GM19372 (cell line): Measurements from ENCODE around the gene HCK.
"Not testable (repeated sequence)": the region's sequence is repeated elsewhere in the genome, so short reads cannot be mapped to it uniquely, and the experiment has no call there.

Experiments used
- ATAC-seq: cut with Tn5 transposase; IDR thresholded peaks from one replicate; pipeline ENCODE4 v1.9.1; 2021; ENCODE audit warnings: mild to moderate bottlenecking, low read depth, moderate library complexity; ENCODE audit not compliant: unreplicated experiment

The HCK gene

GRCh38 chr20:32089637-32090362, 37.8 kb downstream of the HCK start:
- ATAC-seq: no peak

GRCh38 chr20:32091888-32092346, 39.9 kb downstream of the HCK start:
- peak; percentile 54 for ATAC-seq

GRCh38 chr20:32098786-32099185, 46.7 kb downstream of the HCK start:
- ATAC-seq: no peak

GRCh38 chr20:32108814-32109391, 56.9 kb downstream of the HCK start:
- no peak for ATAC-seq

GRCh38 chr20:32109392-32110172, 57.5 kb downstream of the HCK start, which contains the start of gene TM9SF4:
TSS of gene TM9SF4 (plus strand) at chr20:32109714. CDS start at chr20:32109741, 27 bp downstream.
- ATAC-seq: peak; percentile 81

GRCh38 chr20:32110173-32110704, 58.2 kb downstream of the HCK start:
- no peak for ATAC-seq

- no peak for ATAC-seq
Measured at GRCh38 chr20:32110727-32111126, 58.7 kb downstream of the HCK start.

GRCh38 chr20:32111156-32111686, 59.2 kb downstream of the HCK start:
- no peak for ATAC-seq

GRCh38 chr20:32111753-32112152, 59.7 kb downstream of the HCK start:
- no peak for ATAC-seq

GRCh38 chr20:32112841-32113240, 60.8 kb downstream of the HCK start:
- no peak for ATAC-seq

- ATAC-seq: no peak
Measured at GRCh38 chr20:32113591-32114260, 61.7 kb downstream of the HCK start.

- no peak for ATAC-seq
Measured at GRCh38 chr20:32114305-32114960, 62.4 kb downstream of the HCK start.

GRCh38 chr20:32115211-32115767, 63.2 kb downstream of the HCK start:
- ATAC-seq: no peak

GRCh38 chr20:32116079-32116521, 64.1 kb downstream of the HCK start:
- no peak for ATAC-seq

GRCh38 chr20:32116796-32117195, 64.8 kb downstream of the HCK start:
- ATAC-seq: not testable (repeated sequence)

- ATAC-seq: not testable (repeated sequence)
Measured at GRCh38 chr20:32118427-32118826, 66.4 kb downstream of the HCK start.

GRCh38 chr20:32119734-32120133, 67.7 kb downstream of the HCK start:
- ATAC-seq: no peak

- not testable (repeated sequence) for ATAC-seq
Measured at GRCh38 chr20:32121908-32122307, 69.9 kb downstream of the HCK start.

- no peak for ATAC-seq
Measured at GRCh38 chr20:32123088-32123487, 71.0 kb downstream of the HCK start.
